A549 (cell line): ENCODE data around the gene ETFRF1. TPM values are rescaled to one million over a fixed set of nuclear protein-coding genes. Genes with fewer than 3 reads are reported as not detected.

Source experiments
- ATAC-seq, 2 experiments: fragments of 200-7000 bp in 1 of 2; fragments of >200 bp in 1 of 2; cut with Nextera tagmentation in 1 of 2; cut with Tn5 transposase in 1 of 2; 3 replicates each; pipeline versions ENCODE4 v1.8.0 to v1.9.1; 2018 to 2020; ENCODE audit warnings: mild to moderate bottlenecking in 1 of 2, moderate library complexity in 1 of 2
- CTCF ChIA-PET: fragments of 300-600 bp; sonication (Branson Sonifier 250); formaldehyde crosslinking; extraction: SDS; loops from one replicate; lab custom pipeline; 2021; ENCODE audit warnings: antibody characterized with exemption, inconsistent platforms; lab: Yijun Ruan, JAX
- POLR2A ChIA-PET: fragments of 350-600 bp; formaldehyde crosslinking; extraction: SDS; loops from one replicate; lab custom pipeline; 2021; ENCODE audit warnings: antibody characterized with exemption, inconsistent platforms; lab: Yijun Ruan, JAX
- DNase-seq, 2 experiments: peaks; one replicate each; pipeline versions ENCODE4 v3.0.0 to v3.0.0-alpha.2; 2011 to 2016; ENCODE audit warnings: low read depth in 1 of 2, low spot score in 1 of 2
- FAIRE-seq: peaks from 2 replicates; lab custom pipeline; 2011; peaks lifted over from hg19 to GRCh38; lab: Jason Lieb, UNC
- H3K27ac ChIP-seq, 2 experiments: fragments of >200 bp; sonication (Bioruptor Twin); formaldehyde crosslinking; 3 replicates each; pipeline ENCODE4 v1.5.1; 2016 to 2017
- H3K4me1 ChIP-seq: fragments of >200 bp; sonication (Bioruptor Twin); formaldehyde crosslinking; 3 replicates; pipeline ENCODE4 v1.6.1; 2016
- H3K4me2 ChIP-seq: fragments of >200 bp; sonication (Bioruptor Twin); formaldehyde crosslinking; 3 replicates; pipeline ENCODE4 v1.6.1; 2016
- H3K4me3 ChIP-seq: fragments of >200 bp; sonication (Bioruptor Twin); formaldehyde crosslinking; 3 replicates; pipeline ENCODE4 v1.5.1; 2016
- H3K9me3 ChIP-seq: fragments of >200 bp; sonication (Bioruptor Twin); formaldehyde crosslinking; 3 replicates; pipeline ENCODE4 v1.6.1; 2016
- ATOH8 ChIP-seq: fragments of 250-450 bp; sonication (Bioruptor Pico); IDR thresholded peaks from 2 replicates; pipeline ENCODE4 v1.5.0; 2020; ENCODE audit warnings: low read depth, mild to moderate bottlenecking, moderate library complexity
- BCL3 ChIP-seq: fragments of >200 bp; sonication (Bioruptor Twin); formaldehyde crosslinking; IDR thresholded peaks from 3 replicates; pipeline ENCODE4 v1.6.1; 2016
- CBX2 ChIP-seq: fragments of 200-600 bp; sonication (generic); IDR thresholded peaks from 2 replicates; pipeline ENCODE4 v1.6.1; 2016; ENCODE audit warnings: low read depth, mild to moderate bottlenecking, borderline replicate concordance
- CEBPB ChIP-seq, 2 experiments: fragments of >200 bp in 1 of 2; sonication (Bioruptor Twin) in 1 of 2; formaldehyde crosslinking in 1 of 2; IDR thresholded peaks; 2 replicates each; pipeline ENCODE4 v1.6.1; 2012 to 2016
- ESRRA ChIP-seq: fragments of 150-350 bp; IDR thresholded peaks from 2 replicates; pipeline ENCODE4 v1.6.1; 2014; ENCODE audit warnings: mild to moderate bottlenecking, low read length, borderline replicate concordance
- FOSL2 ChIP-seq, 2 experiments: fragments of 450-650 bp in 1 of 2; fragments of >200 bp in 1 of 2; sonication (Bioruptor Twin) in 1 of 2; formaldehyde crosslinking; IDR thresholded peaks; 2 replicates each; pipeline versions ENCODE4 v1.5.0 to v1.6.1; 2016 to 2020; ENCODE audit warnings: mild to moderate bottlenecking in 1 of 2, moderate library complexity in 1 of 2
- HDAC2 ChIP-seq: fragments of 200-600 bp; sonication (generic); IDR thresholded peaks from 2 replicates; pipeline ENCODE4 v1.6.1; 2016
- HEYL ChIP-seq: fragments of 250-450 bp; sonication (Bioruptor Pico); IDR thresholded peaks from 2 replicates; pipeline ENCODE4 v1.8.0; 2021; ENCODE audit warnings: mild to moderate bottlenecking, moderate library complexity
- HOXA7 ChIP-seq: fragments of 250-450 bp; sonication (Bioruptor Pico); IDR thresholded peaks from 2 replicates; pipeline ENCODE4 v1.5.0; 2020; ENCODE audit warnings: mild to moderate bottlenecking, moderate library complexity
- JUNB ChIP-seq: fragments of >200 bp; sonication (Bioruptor Twin); formaldehyde crosslinking; IDR thresholded peaks from 2 replicates; pipeline ENCODE4 v1.6.1; 2016
- KDM1A ChIP-seq: fragments of 200-600 bp; sonication (generic); IDR thresholded peaks from 2 replicates; pipeline ENCODE4 v1.6.1; 2016; ENCODE audit warnings: low read depth, mild to moderate bottlenecking
- KDM5A ChIP-seq: fragments of 200-600 bp; sonication (generic); IDR thresholded peaks from 2 replicates; pipeline ENCODE4 v1.6.1; 2016; ENCODE audit warnings: antibody characterized with exemption, mild to moderate bottlenecking
- MAFK ChIP-seq: fragments of 450-650 bp; IDR thresholded peaks from 2 replicates; pipeline ENCODE4 v1.6.1; 2014; ENCODE audit not compliant: partially characterized antibody
- MAZ ChIP-seq: fragments of 150-350 bp; IDR thresholded peaks from 2 replicates; pipeline ENCODE4 v1.6.1; 2014; ENCODE audit warnings: antibody characterized with exemption, low read depth, low read length, borderline replicate concordance
- NR3C1 ChIP-seq: fragments of >200 bp; sonication (Bioruptor Twin); formaldehyde crosslinking; IDR thresholded peaks from 3 replicates; pipeline ENCODE4 v1.6.1; 2017
- PBX3 ChIP-seq: IDR thresholded peaks from 2 replicates; pipeline ENCODE4 v1.6.1; 2012
- RCOR1 ChIP-seq: fragments of 150-350 bp; IDR thresholded peaks from 2 replicates; pipeline ENCODE4 v1.6.1; 2014; ENCODE audit warnings: antibody characterized with exemption, low read length, low read depth
- RNF2 ChIP-seq: fragments of 200-600 bp; sonication (generic); IDR thresholded peaks from 2 replicates; pipeline ENCODE4 v1.6.1; 2016; ENCODE audit warnings: low read depth, mild to moderate bottlenecking, antibody characterized with exemption, moderate library complexity, borderline replicate concordance
- SMC3 ChIP-seq: fragments of >200 bp; sonication (Bioruptor Twin); formaldehyde crosslinking; IDR thresholded peaks from 3 replicates; pipeline ENCODE4 v1.6.1; 2018; ENCODE audit warnings: inconsistent platforms
- ZNF302 ChIP-seq: fragments of 250-450 bp; sonication (Bioruptor Pico); IDR thresholded peaks from 2 replicates; pipeline ENCODE4 v1.9.0; 2021; ENCODE audit warnings: inconsistent platforms, mild to moderate bottlenecking, moderate library complexity
- ZSCAN20 ChIP-seq: fragments of 250-450 bp; sonication (Bioruptor Pico); IDR thresholded peaks from 2 replicates; pipeline ENCODE4 v1.8.0; 2022; ENCODE audit warnings: mild to moderate bottlenecking, moderate library complexity
- WGBS: methylation state at CpG from one replicate; pipeline ENCODE4 v1.1.6; 2017; ENCODE audit errors: missing lambda C conversion rate; 5-methylcytosine and 5-hydroxymethylcytosine counted together
- polyA plus RNA-seq, 4 experiments: library from polyadenylated mRNA; depleted of rRNA in 3 of 4; stranded (reverse); fragments of >200 nt; fragmentation: RNase III in 1 of 4; extraction: RNeasy Plus Mini Kit Qiagen cat#74134 plus additional on column Dnase treatment in 1 of 4; gene quantifications; 2 replicates in 3 of 4; 3 replicates in 1 of 4; pipeline ENCODE4 v1.2.3, GENCODE V29; 2011 to 2017

ETFRF1 gene
- polyA plus RNA-seq, 2 of the 4 experiments (the other 2 are of a cell fraction): 11.5 to 23.6 TPM

GRCh38 chr12:25146686-25147085 lies 48.4 kb upstream of the ETFRF1 start (continued):
- no peak for TF ChIP-seq ZNF302 (CRISPR knock-in tag)
- TF ChIP-seq ESRRA: no peak
- no peak for TF ChIP-seq NR3C1
- TF ChIP-seq CEBPB (IDR thresholded peaks at IDR 0.05): no peak
- TF ChIP-seq ATOH8 (CRISPR knock-in tag): no peak

- 13% methylated on average over 5 of the region's 5 CpGs for WGBS
- Histone ChIP-seq H3K4me3 (no peak overlapping the region), H3K9me3 (no peaks in the 10 kb centered on the region), H3K4me1 (peaks cover 3% of the 10 kb centered on the region; the same call in 2 of the 3 replicates), H3K27ac (no peak overlapping the region), H3K4me2 (no peak overlapping the region)
- FAIRE-seq (no peak), DNase-seq (peak; percentile 35 to 80), ATAC-seq (peak; percentile 99)
- CTCF ChIA-PET: interaction anchor here (1.0 to 1.8 kb wide), 3 partner anchors 13 to 160 kb away, joined by 4 to 5 read pairs (median 5); no protein-coding TSS in a partner anchor
- TF ChIP-seq RCOR1 (no peak), HEYL (CRISPR knock-in tag) (no peak), FOSL2 (IDR thresholded peaks at IDR 0.05) (no peak), FOSL2 (CRISPR knock-in tag; IDR thresholded peaks at IDR 0.05) (no peak), MAZ (no peak), ZNF302 (CRISPR knock-in tag) (no peak), ATOH8 (CRISPR knock-in tag) (no peak), PBX3 (no peak), ZSCAN20 (CRISPR knock-in tag) (no peak), MAFK (no peak), ESRRA (no peak)
- POLR2A ChIA-PET: interaction anchor here (0.6 kb wide), 1 partner anchor 32 kb away, joined by 3 read pairs; no protein-coding TSS in a partner anchor
Measured at GRCh38 chr12:25151476-25151875, 43.6 kb upstream of the ETFRF1 start.

- Histone ChIP-seq H3K4me2 (no peak overlapping the region), H3K27ac (no peak overlapping the region), H3K4me1 (peaks cover 3% of the 10 kb centered on the region; the same call in 2 of the 3 replicates), H3K9me3 (no peaks in the 10 kb centered on the region), H3K4me3 (no peak overlapping the region)
- 94% methylated on average over 5 of the region's 5 CpGs for WGBS
- DNase-seq (no peak), ATAC-seq (no peak), FAIRE-seq (no peak)
- CTCF ChIA-PET: interaction anchor here (1.0 to 1.8 kb wide), 4 partner anchors 13 to 161 kb away, joined by 3 to 5 read pairs (median 4); no protein-coding TSS in a partner anchor
- TF ChIP-seq KDM1A (no peak), CBX2 (no peak), BCL3 (no peak), RNF2 (no peak), JUNB (no peak), MAZ (no peak), HEYL (CRISPR knock-in tag) (no peak), HDAC2 (no peak), ZNF302 (CRISPR knock-in tag) (no peak), KDM5A (no peak), HOXA7 (CRISPR knock-in tag) (no peak), SMC3 (no peak)
- POLR2A ChIA-PET: interaction anchor here (0.6 kb wide), 1 partner anchor 31 kb away, joined by 3 read pairs; no protein-coding TSS in a partner anchor
Measured at GRCh38 chr12:25152055-25152454, 43.0 kb upstream of the ETFRF1 start.
